ENCODE data around the gene B9D1. TPM values are rescaled to one million over a fixed set of nuclear protein-coding genes. Genes with fewer than 3 reads are reported as not detected.

Gene B9D1
- total and polyA plus RNA-seq, 9 of the 15 experiments (the other 6 are each of a cell fraction or from before 2014, with no cell fraction given): 8.9 to 28.0 (median 17.9) TPM

GRCh38 chr17:19378416-19379360 is 16.2 kb upstream of the B9D1 start, which contains the start of gene MAPK7 (continued):
- no peak for TF ChIP-seq COPS2 (conservative IDR thresholded peaks at IDR 0.05)
- TF ChIP-seq TFAM (CRISPR knock-in tag; conservative IDR thresholded peaks at IDR 0.05): no peak
- TF ChIP-seq ZNF79 (CRISPR knock-in tag; IDR thresholded peaks at IDR 0.05; ENCODE audit: low read depth): no peak
- no peak for TF ChIP-seq MAZ (CRISPR knock-in tag; conservative IDR thresholded peaks at IDR 0.05 in 1 of 2, IDR thresholded peaks at IDR 0.05 in 1 of 2)
- TF ChIP-seq THRAP3 (IDR thresholded peaks at IDR 0.05; ENCODE audit: borderline replicate concordance): no peak
- TF ChIP-seq CREB3 (tag; conservative IDR thresholded peaks at IDR 0.05; ENCODE audit: low read depth): no peak
- TF ChIP-seq, protein P1, sequence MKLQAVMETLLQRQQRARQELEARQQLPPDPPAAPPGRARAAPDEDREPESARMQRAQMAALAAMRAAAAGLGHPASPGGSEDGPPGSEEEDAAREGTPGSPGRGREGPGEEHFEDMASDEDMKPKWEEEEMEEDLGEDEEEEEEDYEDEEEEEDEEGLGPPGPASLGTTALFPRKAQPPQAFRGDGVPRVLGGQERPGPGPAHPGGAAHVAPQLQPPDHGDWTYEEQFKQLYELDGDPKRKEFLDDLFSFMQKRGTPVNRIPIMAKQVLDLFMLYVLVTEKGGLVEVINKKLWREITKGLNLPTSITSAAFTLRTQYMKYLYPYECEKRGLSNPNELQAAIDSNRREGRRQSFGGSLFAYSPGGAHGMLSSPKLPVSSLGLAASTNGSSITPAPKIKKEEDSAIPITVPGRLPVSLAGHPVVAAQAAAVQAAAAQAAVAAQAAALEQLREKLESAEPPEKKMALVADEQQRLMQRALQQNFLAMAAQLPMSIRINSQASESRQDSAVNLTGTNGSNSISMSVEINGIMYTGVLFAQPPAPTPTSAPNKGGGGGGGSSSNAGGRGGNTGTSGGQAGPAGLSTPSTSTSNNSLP (IDR thresholded peaks at IDR 0.05; ENCODE audit: borderline replicate concordance, low read depth, low read length): no peak
- TF ChIP-seq, protein P2, sequence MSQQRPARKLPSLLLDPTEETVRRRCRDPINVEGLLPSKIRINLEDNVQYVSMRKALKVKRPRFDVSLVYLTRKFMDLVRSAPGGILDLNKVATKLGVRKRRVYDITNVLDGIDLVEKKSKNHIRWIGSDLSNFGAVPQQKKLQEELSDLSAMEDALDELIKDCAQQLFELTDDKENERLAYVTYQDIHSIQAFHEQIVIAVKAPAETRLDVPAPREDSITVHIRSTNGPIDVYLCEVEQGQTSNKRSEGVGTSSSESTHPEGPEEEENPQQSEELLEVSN (IDR thresholded peaks at IDR 0.05; ENCODE audit: borderline replicate concordance in 1 of 2, extremely low read depth in 1 of 2, insufficient read depth in 1 of 2, insufficient read length in 1 of 2, low read depth in 1 of 2, low read length in 1 of 2, poor library complexity in 1 of 2, severe bottlenecking in 1 of 2): no peak
- TF ChIP-seq KDM1A (IDR thresholded peaks at IDR 0.05): no peak
- no peak for TF ChIP-seq PRMT5 (CRISPR knock-in tag; IDR thresholded peaks at IDR 0.05)
- no peak for TF ChIP-seq PHTF2 (CRISPR knock-in tag; IDR thresholded peaks at IDR 0.05)
- TF ChIP-seq MTA1 (IDR thresholded peaks at IDR 0.05; ENCODE audit: borderline replicate concordance): no peak
- TF ChIP-seq ZEB2 (IDR thresholded peaks at IDR 0.05): no peak
- TF ChIP-seq KLF6 (CRISPR knock-in tag; IDR thresholded peaks at IDR 0.05; ENCODE audit: borderline replicate concordance): no peak
- no peak for TF ChIP-seq ZNF143 (CRISPR knock-in tag; IDR thresholded peaks at IDR 0.05)
- TF ChIP-seq POLR2AphosphoS5 (IDR thresholded peaks at IDR 0.05; ENCODE audit: control insufficient read depth, insufficient read depth, low read depth, low read length): no peak
- no peak for TF ChIP-seq POLR2H (tag; IDR thresholded peaks at IDR 0.05; ENCODE audit: low read depth)
- TF ChIP-seq HMGN3 (IDR thresholded peaks at IDR 0.05; ENCODE audit: borderline replicate concordance, extremely low read depth, insufficient read length, low read depth, low read length): peak; percentile 21
- no peak for TF ChIP-seq HDAC6 (IDR thresholded peaks at IDR 0.05; ENCODE audit: low read depth, low read length)
- TF ChIP-seq OTX1 (CRISPR knock-in tag; IDR thresholded peaks at IDR 0.05): no peak
- TF ChIP-seq, protein P3, sequence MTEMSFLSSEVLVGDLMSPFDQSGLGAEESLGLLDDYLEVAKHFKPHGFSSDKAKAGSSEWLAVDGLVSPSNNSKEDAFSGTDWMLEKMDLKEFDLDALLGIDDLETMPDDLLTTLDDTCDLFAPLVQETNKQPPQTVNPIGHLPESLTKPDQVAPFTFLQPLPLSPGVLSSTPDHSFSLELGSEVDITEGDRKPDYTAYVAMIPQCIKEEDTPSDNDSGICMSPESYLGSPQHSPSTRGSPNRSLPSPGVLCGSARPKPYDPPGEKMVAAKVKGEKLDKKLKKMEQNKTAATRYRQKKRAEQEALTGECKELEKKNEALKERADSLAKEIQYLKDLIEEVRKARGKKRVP (CRISPR knock-in tag; IDR thresholded peaks at IDR 0.05): no peak
- TF ChIP-seq DDX20 (tag; IDR thresholded peaks at IDR 0.05; ENCODE audit: low read depth): no peak
- TF ChIP-seq ZC3H11A (IDR thresholded peaks at IDR 0.05; ENCODE audit: low read depth, low read length): no peak

Data from K562 (cell line).